ENCODE measurements around the gene BBS9. TPM values are rescaled to one million over a fixed set of nuclear protein-coding genes. Genes with fewer than 3 reads are reported as not detected.

BBS9 gene
- total and polyA plus RNA-seq, 11 donors: 7.4 to 29.3 (median 11.3) TPM

- H3K9me3 ChIP-seq: peaks cover 0 to 17% (median 7%) of the 10 kb centered on the region in 12 donors
- ATAC-seq (no peak), DNase-seq (no peak)
- H3K4me1 ChIP-seq: peaks cover 0 to 6% (median 0%) of the 10 kb centered on the region in 12 donors
- no peak overlapping the region for H3K27ac ChIP-seq
- H3K4me3 ChIP-seq: no peak overlapping the region
- no peak for TF ChIP-seq POLR2A (IDR thresholded peaks at IDR 0.05)
- no peak for TF ChIP-seq CTCF (IDR thresholded peaks at IDR 0.05)
- intact Hi-C loops (cut with DNase I): no loop called here
- H3K36me3 ChIP-seq: no peaks in the 10 kb centered on the region
- no peaks in the 10 kb centered on the region for H3K27me3 ChIP-seq
Measured at GRCh38 chr7:33412331-33412730, 283.0 kb downstream of the BBS9 start.

GRCh38 chr7:33418251-33418701 lies 288.9 kb downstream of the BBS9 start:
- Histone ChIP-seq H3K36me3 (no peaks in the 10 kb centered on the region), H3K4me1 (peaks cover 0 to 6% (median 0%) of the 10 kb centered on the region in 12 donors), H3K4me3 (no peak overlapping the region), H3K27me3 (no peaks in the 10 kb centered on the region), H3K27ac (no peak overlapping the region), H3K9me3 (no peaks in the 10 kb centered on the region)
- WGBS, 4 donors: 76 to 78% (median 77%) methylated on average over 6 of the region's 6 CpGs
- no peak for ATAC-seq
- DNase-seq: no peak
- intact Hi-C loops (cut with DNase I): no loop called here
- TF ChIP-seq POLR2A (IDR thresholded peaks at IDR 0.05) (no peak), CTCF (IDR thresholded peaks at IDR 0.05) (no peak)

GRCh38 chr7:33420311-33420940 lies 291.1 kb downstream of the BBS9 start:
- Histone ChIP-seq H3K27ac (no peak overlapping the region), H3K4me1 (peaks cover 0 to 6% (median 0%) of the 10 kb centered on the region in 12 donors), H3K4me3 (no peak overlapping the region), H3K9me3 (no peaks in the 10 kb centered on the region), H3K36me3 (no peaks in the 10 kb centered on the region), H3K27me3 (no peaks in the 10 kb centered on the region)
- DNase-seq: no peak
- intact Hi-C loops (cut with DNase I): no loop called here
- TF ChIP-seq CTCF (IDR thresholded peaks at IDR 0.05) (no peak), POLR2A (IDR thresholded peaks at IDR 0.05) (no peak)
- WGBS, 4 donors: 64 to 84% (median 76%) methylated on average over 6 of the region's 6 CpGs
- ATAC-seq: no peak

GRCh38 chr7:33421429-33421828 lies 292.1 kb downstream of the BBS9 start:
- Histone ChIP-seq H3K27ac (no peak overlapping the region), H3K9me3 (no peaks in the 10 kb centered on the region), H3K27me3 (no peaks in the 10 kb centered on the region), H3K4me1 (peaks cover 0 to 6% (median 0%) of the 10 kb centered on the region in 12 donors), H3K36me3 (no peaks in the 10 kb centered on the region), H3K4me3 (no peak overlapping the region)
- no peak for ATAC-seq
- intact Hi-C loops (cut with DNase I): no loop called here
- TF ChIP-seq CTCF (IDR thresholded peaks at IDR 0.05) (peak in 1 of 12 donors; percentile 6), POLR2A (IDR thresholded peaks at IDR 0.05) (no peak)
- WGBS, 4 donors: 46 to 66% (median 58%) methylated on average over 1 of the region's 1 CpG
- DNase-seq: no peak

All from heart left ventricle (tissue), 16 donors.